ENCODE measurements around the gene KLK10. TPM values are rescaled to one million over a fixed set of nuclear protein-coding genes. Genes with fewer than 3 reads are reported as not detected.

KLK10 gene
- total and polyA plus RNA-seq, 10 of the 15 experiments (the other 5 are each of a cell fraction or from before 2014, with no cell fraction given) = not detected

GRCh38 chr19:50982186-50982585, 37.3 kb downstream of the KLK10 start:
- H2AFZ ChIP-seq (ENCODE audit: control insufficient read depth, low read depth, low read length) = no peak overlapping the region
- H3K4me1 ChIP-seq (ENCODE audit: control insufficient read depth, insufficient read depth, low read length) = no peaks in the 10 kb centered on the region
- ChIA-PET SMC1A (ENCODE audit: uncharacterized antibody, unreplicated experiment) (no interaction called here), CTCF (no interaction called here), RAD21 (ENCODE audit: unreplicated experiment) (no interaction called here), POLR2A (no interaction called here)
- H3K36me3 ChIP-seq (ENCODE audit: control insufficient read depth in 2 of 2, insufficient read depth in 2 of 2, low read length in 1 of 2) = no peaks in the 10 kb centered on the region
- intact Hi-C loops (cut with micrococcal nuclease; ENCODE audit: unreplicated experiment) = no loop called here
- DNase-seq (ENCODE audit: low read depth, low spot score) = no peak
- H3K27me3 ChIP-seq (replicated peaks in 1 of 2; ENCODE audit: control insufficient read depth in 2 of 2, insufficient read depth in 2 of 2, low read length in 1 of 2) = no peaks in the 10 kb centered on the region
- in situ Hi-C loops (cut with MboI) = no loop called here
- WGBS (ENCODE audit: insufficient coverage, insufficient replicate concordance, low lambda C conversion rate, missing lambda C conversion rate) = 28% methylated on average over 4 of the region's 4 CpGs
- H3K9ac ChIP-seq (ENCODE audit: control insufficient read depth, insufficient read depth, low read length) = no peak overlapping the region
- H3K4me3 ChIP-seq = no peak overlapping the region
- no peaks in the 10 kb centered on the region for H3K9me3 ChIP-seq (replicated peaks; ENCODE audit: control insufficient read depth, insufficient read depth, low read length)
- BruUV-seq (replicated peaks) = no TSS peak
- no peaks in the 10 kb centered on the region; the same call in 1 of the 2 replicates for H4K20me1 ChIP-seq (ENCODE audit: control insufficient read depth, insufficient read depth)
- H3K4me2 ChIP-seq (ENCODE audit: control insufficient read depth, insufficient read depth) = no peak overlapping the region
- FAIRE-seq = no peak
- H3K27ac ChIP-seq (ENCODE audit: control insufficient read depth, insufficient read depth) = no peak overlapping the region
- no peaks in the 10 kb centered on the region for H3K79me2 ChIP-seq (ENCODE audit: control insufficient read depth, insufficient read depth, low read length)
- ATAC-seq = no peak
- TF ChIP-seq TAF1 (IDR thresholded peaks at IDR 0.05; ENCODE audit: borderline replicate concordance, low read depth, low read length) (no peak), BHLHE40 (IDR thresholded peaks at IDR 0.05; ENCODE audit: borderline replicate concordance in 1 of 2, low read depth in 2 of 2, low read length in 1 of 2) (no peak), TBL1XR1 (IDR thresholded peaks at IDR 0.05; ENCODE audit: low read depth, low read length) (no peak), ESRRA (IDR thresholded peaks at IDR 0.05; ENCODE audit: low read length) (no peak), EGR1 (IDR thresholded peaks at IDR 0.05; ENCODE audit: borderline replicate concordance in 1 of 2, low read depth in 2 of 2, low read length in 2 of 2) (no peak), KDM1A (IDR thresholded peaks at IDR 0.05; ENCODE audit: borderline replicate concordance) (no peak), IKZF2 (IDR thresholded peaks at IDR 0.05) (no peak), MXI1 (IDR thresholded peaks at IDR 0.05; ENCODE audit: low read depth, low read length) (no peak), FOXM1 (IDR thresholded peaks at IDR 0.05; ENCODE audit: low read depth, low read length) (no peak), IRF3 (IDR thresholded peaks at IDR 0.05) (no peak), NKRF (conservative IDR thresholded peaks at IDR 0.05) (no peak), SMC3 (IDR thresholded peaks at IDR 0.05; ENCODE audit: borderline replicate concordance, low read length) (no peak), CUX1 (IDR thresholded peaks at IDR 0.05; ENCODE audit: insufficient replicate concordance, low read depth, low read length) (no peak), GATAD2B (conservative IDR thresholded peaks at IDR 0.05; ENCODE audit: low read depth) (no peak)

Measured in GM12878 (cell line).